B cell (primary cell): Measurements from ENCODE around the gene ALOX5AP. TPM values are rescaled to one million over a fixed set of nuclear protein-coding genes. Genes with fewer than 3 reads are reported as not detected.

Experiments
- ATAC-seq: fragments of 200-7000 bp; cut with Tn5 transposase; one replicate; pipeline ENCODE4 v1.10.0; 2021; ENCODE audit warnings: low read depth, mild to moderate bottlenecking, moderate number of reproducible peaks, moderate library complexity
- CTCF ChIA-PET: fragments of 350-600 bp; sonication (Branson Sonifier 250); formaldehyde crosslinking; loops from one replicate; lab custom pipeline; 2021; ENCODE audit warnings: antibody characterized with exemption, inconsistent platforms; lab: Charles Lee
- POLR2A ChIA-PET: fragments of 350-600 bp; sonication (Branson Sonifier 250); formaldehyde crosslinking; loops from one replicate; lab custom pipeline; 2021; ENCODE audit warnings: antibody characterized with exemption; lab: Charles Lee
- DNase-seq: peaks from one replicate; pipeline ENCODE4 v3.0.0; 2013
- H2AFZ ChIP-seq: 2 replicates; pipeline ENCODE4 v1.6.1; 2012; ENCODE audit warnings: mild to moderate bottlenecking, low read depth, low read length; ENCODE audit not compliant: insufficient read depth, poor library complexity, severe bottlenecking
- H3K27ac ChIP-seq, 2 donors: 1 replicate in 1 of 2; 2 replicates in 1 of 2; pipeline ENCODE4 v1.5.1; 2012 to 2013; ENCODE audit warnings: low read length in 2 of 2, mild to moderate bottlenecking in 2 of 2, moderate library complexity in 1 of 2
- H3K27me3 ChIP-seq, 4 experiments: fragments of 200-600 bp in 1 of 4; sonication (generic) in 1 of 4; replicated peaks in 1 of 4; 1 replicate in 2 of 4; 2 replicates in 2 of 4; pipeline versions ENCODE4 v1.6.1 to v1.7.0; 2013 to 2016; ENCODE audit warnings: low read length in 3 of 4, mild to moderate bottlenecking in 2 of 4, mixed read lengths in 1 of 4, moderate library complexity in 1 of 4; ENCODE audit not compliant: insufficient read depth in 4 of 4, control insufficient read depth in 3 of 4; ENCODE audit errors: control extremely low read depth in 1 of 4
- H3K36me3 ChIP-seq, 2 experiments: replicated peaks in 1 of 2; 1 replicate in 1 of 2; 2 replicates in 1 of 2; pipeline versions ENCODE4 v1.6.1 to v1.7.1; 2013; ENCODE audit warnings: low read length in 1 of 2; ENCODE audit not compliant: insufficient read depth in 2 of 2, control insufficient read depth in 1 of 2; ENCODE audit errors: control extremely low read depth in 1 of 2, extremely low read depth in 1 of 2
- H3K4me1 ChIP-seq, 2 donors: fragments of 200-600 bp in 1 of 2; sonication (generic) in 1 of 2; 1 replicate in 1 of 2; 2 replicates in 1 of 2; pipeline versions ENCODE4 v1.5.1 to v1.6.1; 2013 to 2017; ENCODE audit warnings: low read length in 2 of 2; ENCODE audit not compliant: control insufficient read depth in 2 of 2, insufficient read depth in 2 of 2
- H3K4me2 ChIP-seq: replicated peaks from 2 replicates; pipeline ENCODE3; 2012; ENCODE audit warnings: mild to moderate bottlenecking, low read depth, low read length; ENCODE audit not compliant: poor library complexity, severe bottlenecking
- H3K4me3 ChIP-seq, 5 experiments: fragments of 200-600 bp in 1 of 5; sonication (generic) in 1 of 5; 1 replicate in 3 of 5; 2 replicates in 2 of 5; pipeline versions ENCODE4 v1.5.1 to v1.7.0; 2011 to 2016; ENCODE audit warnings: low read length in 4 of 5, mild to moderate bottlenecking in 4 of 5, low read depth in 2 of 5, control low read depth in 1 of 5, moderate library complexity in 1 of 5; ENCODE audit not compliant: insufficient read depth in 1 of 5; ENCODE audit errors: control extremely low read depth in 1 of 5, extremely low read depth in 1 of 5
- H3K79me2 ChIP-seq: fragments of 200-600 bp; sonication (generic); one replicate; pipeline ENCODE4 v1.6.0; 2016; ENCODE audit warnings: low read length; ENCODE audit not compliant: control insufficient read depth, insufficient read depth
- H3K9ac ChIP-seq: fragments of 200-600 bp; sonication (generic); 2 replicates; pipeline ENCODE4 v1.6.1; 2017; ENCODE audit warnings: mild to moderate bottlenecking, low read length, moderate library complexity
- H3K9me3 ChIP-seq, 3 donors: one replicate each; pipeline versions ENCODE4 v1.6.1 to v1.7.1; 2013; ENCODE audit warnings: low read length in 2 of 3; ENCODE audit not compliant: control insufficient read depth in 2 of 3, insufficient read depth in 1 of 3; ENCODE audit errors: control extremely low read depth in 1 of 3
- H4K20me1 ChIP-seq: 2 replicates; pipeline ENCODE4 v1.6.0; 2012; ENCODE audit warnings: mild to moderate bottlenecking, low read length; ENCODE audit not compliant: insufficient read depth, control insufficient read depth, poor library complexity, severe bottlenecking
- H3K27ac Mint-ChIP-seq: one replicate; pipeline ENCODE4 v1.8.0; 2021; ENCODE audit warnings: mixed read lengths
- H3K27me3 Mint-ChIP-seq: one replicate; pipeline ENCODE4 v1.8.0; 2021; ENCODE audit warnings: mixed read lengths
- H3K4me1 Mint-ChIP-seq: one replicate; pipeline ENCODE4 v1.8.0; 2021; ENCODE audit warnings: mixed read lengths
- H3K4me3 Mint-ChIP-seq: one replicate; pipeline ENCODE4 v1.8.0; 2021; ENCODE audit warnings: mixed read lengths
- H3K9me3 Mint-ChIP-seq: one replicate; pipeline ENCODE4 v1.8.0; 2022; ENCODE audit warnings: mixed read lengths; ENCODE audit not compliant: insufficient read depth
- CTCF ChIP-seq: fragments of 200-600 bp; IDR thresholded peaks from one replicate; pipeline ENCODE4 v1.8.0; 2022; ENCODE audit warnings: antibody characterized with exemption, mild to moderate bottlenecking
- EZH2 ChIP-seq: IDR thresholded peaks from 2 replicates; pipeline ENCODE4 v1.6.1; 2012; ENCODE audit warnings: borderline replicate concordance, low read depth, mild to moderate bottlenecking, moderate library complexity, low read length; ENCODE audit not compliant: insufficient read depth, poor library complexity, severe bottlenecking
- WGBS: methylation state at CpG from one replicate; pipeline ENCODE4 v1.1.5; 2013; ENCODE audit warnings: missing lambda C conversion rate; ENCODE audit not compliant: insufficient coverage; 5-methylcytosine and 5-hydroxymethylcytosine counted together
- intact Hi-C: fragments of 100-400 bp; cut with micrococcal nuclease; formaldehyde crosslinking; loops from one replicate; pipeline ENCODE4 v1.10.0; 2022
- polyA plus RNA-seq: library from polyadenylated mRNA; depleted of rRNA; stranded (reverse); fragments of >200 nt; gene quantifications from 2 replicates; pipeline ENCODE4 v1.2.3, GENCODE V29; 2012
- total RNA-seq, 2 donors: library from RNA; stranded (reverse); fragments of 120-200 nt in 1 of 2; gene quantifications; 1 replicate in 1 of 2; 2 replicates in 1 of 2; pipeline versions ENCODE4 v1.2.3 to v1.2.4, GENCODE V29; 2013 to 2022

ALOX5AP gene
- total and polyA plus RNA-seq, 2 donors (not counting 1 experiment from before 2014, with no cell fraction given) = 81.4 to 87.5 TPM

- Histone ChIP-seq H3K4me2 (no peak overlapping the region), H3K79me2 (no peaks in the 10 kb centered on the region), H3K4me3 (no peak overlapping the region), H3K27ac (no peak overlapping the region), H3K9me3 (peaks cover 0 to 3% (median 0%) of the 10 kb centered on the region in 3 donors), H3K36me3 (no peaks in the 10 kb centered on the region), H3K27me3 (no peaks in the 10 kb centered on the region), H3K4me1 (peaks cover 5 to 6% of the 10 kb centered on the region in 2 donors), H2AFZ (no peak overlapping the region), H3K9ac (no peak overlapping the region), H4K20me1 (no peaks in the 10 kb centered on the region)
- peak; percentile 36 for DNase-seq
- WGBS = 51% methylated on average over 2 of the region's 2 CpGs
- Mint-ChIP-seq H3K4me3 (no peak overlapping the region), H3K27ac (peak overlapping the region; percentile 5), H3K4me1 (peaks cover 8% of the 10 kb centered on the region), H3K27me3 (no peaks in the 10 kb centered on the region), H3K9me3 (no peaks in the 10 kb centered on the region)
- CTCF ChIA-PET = no interaction called here
- intact Hi-C loops = no loop called here
- no peak for TF ChIP-seq EZH2
- no peak for TF ChIP-seq CTCF
- POLR2A ChIA-PET = no interaction called here
- peak; percentile 62 for ATAC-seq
These were observed 41.3 kb downstream of the ALOX5AP start for GRCh38 chr13:30776661-30777060.

GRCh38 chr13:30779016-30779415 lies 43.7 kb downstream of the ALOX5AP start:
- no peak for TF ChIP-seq CTCF
- no peak for TF ChIP-seq EZH2
- ChIA-PET CTCF (no interaction called here), POLR2A (no interaction called here)
- DNase-seq = no peak
- Histone ChIP-seq H3K79me2 (no peaks in the 10 kb centered on the region), H3K4me3 (no peak overlapping the region), H3K27me3 (no peaks in the 10 kb centered on the region), H4K20me1 (no peaks in the 10 kb centered on the region), H3K9me3 (peaks cover 0 to 3% (median 0%) of the 10 kb centered on the region in 3 donors), H3K27ac (no peak overlapping the region), H2AFZ (no peak overlapping the region), H3K36me3 (no peaks in the 10 kb centered on the region), H3K4me1 (peaks cover 5 to 6% of the 10 kb centered on the region in 2 donors), H3K9ac (no peak overlapping the region), H3K4me2 (no peak overlapping the region)
- no peak overlapping the region for H3K4me3 Mint-ChIP-seq
- H3K4me1 Mint-ChIP-seq = peaks cover 8% of the 10 kb centered on the region
- no peak for ATAC-seq
- H3K27ac Mint-ChIP-seq = no peak overlapping the region
- H3K27me3 Mint-ChIP-seq = no peaks in the 10 kb centered on the region
- H3K9me3 Mint-ChIP-seq = peaks cover 2% of the 10 kb centered on the region
- WGBS = 65% methylated on average over 3 of the region's 5 CpGs
- intact Hi-C loops = no loop called here
